ENCODE results near the gene GBGT1. TPM values are rescaled to one million over a fixed set of nuclear protein-coding genes. Genes with fewer than 3 reads are reported as not detected.

GBGT1 gene
- total RNA-seq, 4 donors from 2014 or later = 10.6 to 32.3 (median 20.5) TPM

GRCh38 chr9:133205996-133206931 lies 42.5 kb upstream of the GBGT1 start:
- TF ChIP-seq CTCF (IDR thresholded peaks at IDR 0.05; ENCODE audit: low read depth) = no peak

- TF ChIP-seq CTCF (IDR thresholded peaks at IDR 0.05; ENCODE audit: low read depth) = no peak
These were observed 41.3 kb upstream of the GBGT1 start for GRCh38 chr9:133204993-133205336.

DNA sequence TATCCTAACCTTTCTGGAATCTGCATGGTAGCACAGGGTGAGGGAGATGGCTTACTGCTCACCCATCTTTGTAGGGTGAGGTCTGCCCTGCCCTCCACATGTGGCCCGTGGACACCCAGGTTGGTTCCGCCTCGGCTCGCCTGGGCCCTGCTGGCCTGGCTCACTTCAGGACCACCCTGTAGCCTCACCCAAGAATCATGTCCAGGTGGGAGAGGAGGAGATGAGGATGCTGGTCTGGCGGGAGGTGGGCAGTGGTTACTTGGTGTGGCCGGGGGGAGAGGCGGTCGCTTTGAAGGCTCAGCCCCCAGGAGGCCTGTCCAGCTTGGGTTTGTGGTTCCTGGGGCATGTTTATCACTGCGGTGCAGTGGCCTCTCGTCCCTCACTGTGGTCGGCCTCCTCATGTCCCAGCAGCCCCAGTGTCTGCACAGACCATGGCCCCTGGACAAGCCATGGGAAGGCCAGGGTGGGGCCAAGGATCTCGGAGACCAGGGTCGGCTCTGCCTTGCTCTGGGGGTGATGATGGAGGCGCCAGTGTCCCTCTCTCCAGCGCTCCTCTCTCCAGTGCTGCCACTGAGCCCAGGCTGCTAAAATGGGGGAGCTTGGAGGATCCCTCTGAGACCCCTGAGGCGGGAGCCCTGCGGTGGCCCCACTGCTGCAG lies 40.8 kb upstream of the GBGT1 start:
- no peak for TF ChIP-seq CTCF (IDR thresholded peaks at IDR 0.05; ENCODE audit: low read depth)

DNA sequence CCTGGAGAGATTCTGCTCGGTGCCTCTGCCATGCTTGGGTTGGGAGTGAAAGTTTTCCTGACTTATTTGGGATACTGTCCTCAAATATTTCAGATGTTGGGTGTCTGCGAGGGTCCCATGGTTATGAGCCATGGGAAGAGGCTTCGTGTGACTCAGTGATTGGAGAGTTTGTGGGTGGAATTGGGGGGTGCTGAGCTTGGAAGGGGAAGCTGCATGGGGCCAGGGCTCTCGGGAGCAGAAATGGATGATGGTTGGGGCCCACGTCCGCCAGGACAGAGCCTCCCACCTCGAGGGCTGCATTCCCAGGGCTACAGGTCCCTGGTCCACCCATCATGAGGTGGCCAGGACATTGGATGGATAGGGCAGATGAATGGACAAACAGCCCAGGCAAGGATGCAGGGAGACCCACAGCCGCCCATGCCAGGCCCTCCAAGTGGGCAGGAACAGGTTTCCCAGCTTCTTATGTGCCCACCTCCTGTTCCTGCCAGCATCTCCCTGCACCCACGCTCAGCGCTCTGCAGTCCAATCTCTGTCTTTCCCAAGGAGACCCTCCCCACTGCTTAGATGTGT lies 39.9 kb upstream of the GBGT1 start:
- TF ChIP-seq CTCF (IDR thresholded peaks at IDR 0.05; ENCODE audit: low read depth) = no peak

DNA sequence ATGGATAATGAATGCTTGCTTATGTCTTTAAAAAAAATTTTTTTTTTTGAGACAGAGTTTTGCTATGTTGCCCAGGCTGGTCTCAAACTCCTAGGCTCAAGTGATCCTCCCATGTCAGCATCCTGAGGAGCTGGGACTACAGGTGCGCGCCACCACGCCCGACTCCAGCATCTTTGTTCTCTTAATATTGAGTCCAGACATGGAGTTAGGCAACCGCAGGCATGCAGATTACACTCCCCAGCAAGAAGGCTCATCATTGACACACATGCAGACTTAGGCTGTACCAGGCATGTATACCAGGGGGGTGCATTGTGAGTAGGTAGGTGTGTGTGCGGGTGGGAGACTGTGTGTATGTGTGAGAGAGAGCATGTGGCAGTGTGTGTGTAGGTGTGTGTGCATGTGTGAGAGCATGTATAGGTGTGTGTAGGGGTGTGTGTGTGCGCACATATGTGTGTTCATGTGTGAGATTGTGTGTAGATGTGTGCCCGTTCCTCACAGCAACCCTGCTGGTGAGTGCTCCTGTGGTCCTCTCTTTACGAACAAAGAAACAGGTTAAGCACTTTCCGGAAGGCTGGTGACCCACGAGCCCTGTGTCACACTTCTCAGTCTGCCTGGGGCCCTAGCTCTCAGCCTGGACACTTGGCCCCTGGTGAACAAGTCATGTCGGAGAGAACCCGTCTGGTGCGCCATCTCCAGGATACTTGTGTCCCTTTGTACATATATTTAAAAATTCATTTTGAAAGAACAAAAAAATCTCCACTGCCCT lies 39.2 kb upstream of the GBGT1 start:
- no peak for TF ChIP-seq CTCF (IDR thresholded peaks at IDR 0.05; ENCODE audit: low read depth)

DNA sequence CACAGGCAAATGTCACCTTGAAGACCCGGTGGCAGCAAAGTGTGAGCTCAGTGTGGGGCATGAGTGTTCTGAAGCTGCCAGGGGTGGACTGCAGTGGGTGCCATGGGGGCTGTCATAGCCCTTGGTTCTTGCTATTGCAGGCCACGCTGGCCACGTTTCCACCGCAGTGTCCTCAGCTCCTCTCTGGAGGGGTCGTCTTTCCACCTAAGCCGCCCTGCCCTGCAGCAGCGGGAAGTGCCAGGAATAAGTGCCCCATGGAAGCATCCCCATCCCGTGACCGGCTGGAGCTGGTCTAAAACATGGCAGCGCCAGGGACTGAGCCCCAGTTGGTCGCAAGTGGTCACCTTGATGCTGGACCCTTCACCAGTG lies 38.4 kb upstream of the GBGT1 start:
- TF ChIP-seq CTCF (IDR thresholded peaks at IDR 0.05; ENCODE audit: low read depth) = no peak
